GM18511 (cell line): Measurements from ENCODE around the gene MTMR12.
"Not testable (repeated sequence)": the region's sequence is repeated elsewhere in the genome, so short reads cannot be mapped to it uniquely, and the experiment has no call there.

Source experiments
- ATAC-seq: cut with Tn5 transposase; IDR thresholded peaks from one replicate; pipeline ENCODE4 v1.9.1; 2021; ENCODE audit warnings: mild to moderate bottlenecking, moderate library complexity; ENCODE audit not compliant: unreplicated experiment

The MTMR12 gene

GRCh38 chr5:32241034-32241783 is 71.5 kb downstream of the MTMR12 start:
- ATAC-seq = peak; percentile 98

GRCh38 chr5:32239385-32239784 is 73.4 kb downstream of the MTMR12 start:
- ATAC-seq = no peak

- no peak for ATAC-seq
Observed at GRCh38 chr5:32233696-32234447, 78.9 kb downstream of the MTMR12 start.

- ATAC-seq = no peak
Observed at GRCh38 chr5:32233220-32233695, 79.5 kb downstream of the MTMR12 start.

- ATAC-seq = peak; percentile 93
Observed at GRCh38 chr5:32232441-32233219, 80.1 kb downstream of the MTMR12 start.

GRCh38 chr5:32231929-32232328 is 80.8 kb downstream of the MTMR12 start:
- ATAC-seq = no peak

GRCh38 chr5:32231241-32231640 is 81.5 kb downstream of the MTMR12 start:
- ATAC-seq = no peak

- ATAC-seq = no peak
Observed at GRCh38 chr5:32230356-32231099, 82.2 kb downstream of the MTMR12 start.

- no peak for ATAC-seq
Observed at GRCh38 chr5:32229586-32229985, 83.2 kb downstream of the MTMR12 start.

- no peak for ATAC-seq
Observed at GRCh38 chr5:32228816-32229215, 83.9 kb downstream of the MTMR12 start.

GRCh38 chr5:32225445-32225844 is 87.3 kb downstream of the MTMR12 start:
- ATAC-seq = no peak

GRCh38 chr5:32223972-32224609 is 88.6 kb downstream of the MTMR12 start:
- no peak for ATAC-seq

- ATAC-seq = no peak
Observed at GRCh38 chr5:32222723-32223470, 89.8 kb downstream of the MTMR12 start.

GRCh38 chr5:32217886-32218396 is 94.8 kb downstream of the MTMR12 start:
- ATAC-seq = no peak

GRCh38 chr5:32214344-32214743 is 98.4 kb downstream of the MTMR12 start:
- ATAC-seq = not testable (repeated sequence)

- no peak for ATAC-seq
Observed at GRCh38 chr5:32210151-32210550, 102.6 kb downstream of the MTMR12 start.

GRCh38 chr5:32208837-32209236 is 103.9 kb downstream of the MTMR12 start:
- ATAC-seq = not testable (repeated sequence)

- no peak for ATAC-seq
Observed at GRCh38 chr5:32207355-32207634, 105.4 kb downstream of the MTMR12 start.
